ENCODE measurements around the gene ITPRIPL2.

ITPRIPL2 gene

DNA sequence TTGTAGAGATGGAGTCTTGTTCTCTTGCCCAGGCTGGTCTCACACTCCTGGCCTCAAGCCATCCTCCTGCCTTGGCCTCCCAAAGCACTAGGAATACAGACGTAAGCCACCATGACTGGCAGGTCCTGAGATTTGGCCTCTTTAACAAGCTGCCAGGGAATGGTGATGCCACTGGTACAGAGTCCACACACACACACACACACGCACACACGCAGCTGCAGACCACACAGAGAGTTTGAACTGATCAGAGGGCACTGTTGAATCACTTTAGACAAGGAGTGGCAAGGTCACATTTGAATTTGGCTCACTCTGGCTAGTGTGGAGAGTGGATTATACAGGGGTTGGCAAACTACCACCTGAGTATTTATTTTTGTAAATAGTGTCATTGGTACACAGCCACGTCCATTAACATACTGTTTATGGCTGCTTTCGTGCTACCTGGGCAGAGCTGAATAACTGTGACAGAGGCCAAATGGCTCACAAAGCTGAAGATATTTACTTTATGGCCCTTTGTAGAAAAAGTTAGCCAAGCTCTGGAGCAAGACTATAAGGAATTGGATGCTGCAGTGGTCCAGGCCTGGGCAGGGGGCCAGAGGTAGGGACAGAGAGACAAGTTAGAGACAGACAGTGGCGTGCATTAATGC lies 9.9 kb downstream of the ITPRIPL2 start:
- no peak for DNase-seq

DNA sequence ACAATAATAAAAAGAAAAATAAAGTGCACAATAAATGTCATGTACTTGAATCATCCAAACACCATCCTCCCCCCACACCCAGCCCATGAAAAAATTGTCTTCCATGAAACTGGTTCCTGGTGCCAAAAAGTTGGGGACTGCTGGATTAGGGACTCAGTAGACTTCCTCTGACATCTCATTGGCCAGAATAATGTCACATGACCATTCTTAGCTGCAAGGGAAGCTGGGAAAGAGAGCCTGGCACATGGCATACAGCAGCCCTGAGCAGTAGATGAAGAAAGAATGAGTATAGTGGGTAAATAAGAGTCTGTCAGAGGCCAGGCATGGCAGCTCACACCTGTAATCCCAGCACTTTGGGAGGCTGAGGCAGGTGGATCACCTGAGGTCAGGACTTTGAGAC lies 12.5 kb downstream of the ITPRIPL2 start:
- no peak for DNase-seq

DNA sequence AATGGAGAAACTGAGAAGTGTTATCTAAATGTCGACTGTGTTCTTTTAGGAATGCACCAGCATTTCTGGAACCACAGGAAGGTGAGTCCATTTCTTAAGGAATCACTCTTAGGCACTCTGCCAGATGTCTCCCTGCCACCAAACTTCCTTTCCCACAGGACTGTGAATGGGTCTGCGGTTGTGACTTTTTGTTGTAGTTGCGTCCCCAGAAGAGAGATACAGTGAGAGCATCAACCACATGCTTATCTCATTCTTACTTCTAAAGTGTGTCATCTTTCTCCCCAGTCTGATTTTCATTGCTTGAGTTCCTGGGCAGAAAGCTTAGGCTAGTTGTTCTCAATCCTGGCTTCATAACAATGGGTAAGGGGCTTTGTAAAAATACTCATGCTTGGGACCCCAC lies 13.4 kb downstream of the ITPRIPL2 start:
- DNase-seq = no peak

DNA sequence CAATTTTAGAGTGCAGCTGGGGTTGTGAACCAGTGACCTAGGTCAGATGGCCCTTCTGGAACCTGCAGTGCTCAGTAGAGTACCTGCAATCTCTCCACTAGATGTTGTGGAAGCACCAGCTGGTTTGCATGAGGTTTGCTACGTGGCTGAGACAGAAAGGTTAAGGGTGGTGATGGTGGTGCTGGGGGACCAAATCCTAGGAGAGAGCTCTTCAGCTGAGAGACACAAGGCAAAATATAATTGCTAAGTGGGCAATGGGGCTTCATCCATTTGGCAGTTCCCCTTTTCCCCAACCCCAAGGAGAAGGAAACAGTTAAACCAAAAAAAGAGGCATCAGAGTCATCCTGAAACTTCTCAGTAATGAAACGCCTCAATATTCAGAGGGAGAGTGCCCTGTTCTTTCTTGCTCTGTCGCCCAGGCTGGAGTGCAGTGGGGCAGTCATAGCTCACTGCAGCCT lies 13.9 kb downstream of the ITPRIPL2 start:
- no peak for DNase-seq

DNA sequence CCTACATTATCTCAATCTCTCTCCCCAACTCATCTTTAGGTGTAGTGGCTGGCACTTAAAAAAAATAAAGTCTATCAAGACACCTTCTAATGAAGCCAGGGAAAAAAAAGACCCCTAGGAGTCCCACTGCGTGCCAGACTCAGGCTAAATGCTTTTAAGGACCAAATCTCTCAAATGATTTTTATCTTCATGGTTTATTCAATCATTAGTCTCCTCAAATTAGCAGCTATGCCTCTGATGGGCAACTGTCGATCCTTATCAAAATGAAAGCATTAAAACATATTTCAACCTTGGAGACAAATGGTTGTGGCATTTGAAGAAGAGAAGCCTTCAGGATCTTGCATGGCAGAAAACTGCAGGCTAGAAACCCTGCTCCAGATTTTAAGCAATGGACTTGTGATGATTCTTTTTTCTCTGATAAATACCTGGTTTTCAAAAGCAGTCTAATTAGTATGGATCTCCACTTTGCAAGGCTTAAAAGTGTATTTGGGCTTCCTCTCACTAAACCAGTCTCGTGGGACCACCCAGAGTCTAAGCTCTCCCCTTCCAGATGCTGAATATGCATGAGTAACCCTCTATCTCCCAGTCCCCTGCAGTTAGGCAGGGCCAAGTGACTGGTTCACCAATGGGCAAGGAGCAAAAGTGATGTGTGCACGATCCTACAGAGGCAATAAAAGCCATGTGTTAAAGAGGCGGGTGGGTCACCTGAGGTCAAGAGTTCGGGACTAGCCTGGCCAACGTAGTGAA lies 14.9 kb downstream of the ITPRIPL2 start:
- no peak for DNase-seq

DNA sequence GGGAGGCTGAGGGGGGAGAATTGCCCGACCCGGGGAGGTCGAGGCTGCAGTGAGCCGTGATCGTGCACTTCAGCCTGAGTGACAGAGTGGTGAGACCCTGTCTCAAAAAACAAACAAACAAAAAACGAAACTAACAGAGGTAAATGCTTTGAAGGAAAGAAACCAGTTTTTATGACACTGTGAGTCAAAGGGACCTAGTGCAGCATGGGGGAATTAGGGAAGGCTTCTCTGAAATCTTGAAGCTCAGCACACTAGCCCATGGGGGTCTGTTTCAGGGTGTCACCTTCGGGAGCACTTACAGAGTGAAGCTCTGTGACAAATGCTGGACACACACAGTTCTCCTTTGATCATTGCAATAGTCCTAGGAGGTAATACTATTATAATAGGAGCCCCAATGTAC lies 16.6 kb downstream of the ITPRIPL2 start:
- no peak for DNase-seq

DNA sequence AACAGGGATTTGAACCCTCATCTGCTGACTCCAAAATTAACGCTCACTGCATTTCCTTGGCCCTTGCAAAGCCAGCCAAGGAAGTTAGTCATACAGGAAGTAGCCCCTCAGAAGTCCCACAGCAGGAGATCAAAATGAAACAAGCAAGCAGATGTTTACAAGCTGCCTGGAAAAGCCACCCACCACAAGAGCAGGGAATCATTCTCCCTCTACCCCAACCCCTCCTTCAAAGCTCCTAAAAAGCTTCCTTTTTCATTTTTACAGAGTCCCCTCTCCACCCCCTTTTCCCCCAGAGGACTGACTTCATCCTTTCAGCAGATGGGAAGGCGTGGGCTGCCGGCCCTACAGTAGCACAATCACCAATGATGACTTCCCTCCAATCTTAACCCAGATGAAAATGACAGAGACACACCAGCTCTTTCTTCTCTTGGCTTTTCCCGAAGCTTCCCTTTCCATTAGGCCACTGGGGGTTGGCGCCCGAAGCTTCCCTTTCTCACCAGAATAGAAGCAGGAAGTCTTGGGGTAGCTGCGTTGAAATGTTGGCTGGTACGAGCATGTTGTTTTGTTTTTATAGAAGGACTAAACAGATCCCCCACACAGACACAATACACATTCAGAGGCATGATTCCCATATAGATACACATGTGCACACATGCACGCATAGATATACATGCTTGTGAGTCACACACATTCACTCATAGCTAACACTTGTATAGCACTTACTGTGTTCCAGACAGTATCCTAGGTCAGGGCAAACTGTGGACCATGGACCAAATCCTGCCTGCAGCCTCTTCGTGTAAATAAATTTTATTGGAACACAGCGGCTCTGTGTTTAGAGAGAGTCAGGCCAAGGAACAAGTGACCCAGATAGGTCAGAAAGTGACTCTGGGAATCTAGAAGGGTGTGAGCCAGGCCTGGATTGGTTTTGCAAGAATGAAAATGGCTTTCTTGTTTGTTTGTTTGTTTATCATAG lies 17.4 kb downstream of the ITPRIPL2 start:
- DNase-seq = no peak

DNA sequence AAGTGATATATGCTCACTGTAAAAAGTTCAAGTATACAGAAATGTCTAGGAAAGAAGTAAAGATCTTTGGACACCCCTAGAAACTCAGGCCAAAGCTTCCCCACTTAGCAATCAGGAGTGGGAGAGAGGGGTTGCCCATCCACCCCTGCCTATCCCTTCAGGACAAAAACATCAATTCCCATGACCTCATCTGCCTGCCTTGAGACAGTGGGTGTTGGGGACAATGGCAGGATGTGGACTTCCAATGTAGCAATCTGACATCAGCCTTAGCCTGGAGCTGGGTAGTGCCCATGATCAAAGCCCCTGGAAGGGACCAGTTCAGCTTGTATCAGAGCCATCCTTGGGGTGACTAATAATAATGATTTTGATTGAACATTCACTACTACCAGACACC lies 18.1 kb downstream of the ITPRIPL2 start:
- no peak for DNase-seq

DNA sequence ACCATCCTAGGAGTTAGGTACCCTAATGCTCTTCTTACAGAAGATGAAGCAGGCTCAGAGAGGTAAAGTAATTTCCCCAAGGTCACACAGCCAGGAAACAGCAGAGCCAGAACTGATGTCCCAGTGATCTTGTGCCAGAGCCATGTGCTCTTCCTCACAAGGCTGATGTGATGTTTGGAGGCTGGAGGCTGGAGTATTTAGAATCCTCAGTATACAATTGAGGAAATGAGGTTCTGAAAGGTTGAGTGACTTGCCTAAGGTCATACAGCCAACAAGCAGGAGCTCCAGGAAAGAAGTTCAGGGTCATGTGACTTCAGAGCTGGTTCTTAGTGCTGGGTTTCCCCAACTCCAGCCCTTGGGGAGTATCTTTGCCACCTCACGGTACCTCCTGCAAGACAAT lies 18.5 kb downstream of the ITPRIPL2 start:
- DNase-seq = no peak

DNA sequence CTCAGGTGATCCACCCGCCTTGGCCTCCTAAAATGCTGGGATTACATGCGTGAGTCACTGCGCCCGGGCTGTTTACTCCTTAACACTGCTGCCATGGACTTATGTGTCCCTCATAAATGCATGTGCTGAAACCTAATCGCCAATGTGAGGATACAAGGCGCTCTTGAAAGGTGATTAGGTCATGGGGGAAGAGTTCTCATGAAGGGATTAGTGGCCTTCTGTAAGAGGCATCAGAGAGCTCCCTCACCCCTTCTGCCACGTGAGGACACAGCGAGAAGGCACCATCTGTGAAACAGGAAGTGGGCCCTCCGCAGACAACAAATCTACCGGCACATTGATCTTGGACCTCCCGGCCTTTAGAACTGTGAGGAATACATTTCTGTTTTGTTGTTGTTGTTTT lies 19.1 kb downstream of the ITPRIPL2 start:
- DNase-seq = no peak

DNA sequence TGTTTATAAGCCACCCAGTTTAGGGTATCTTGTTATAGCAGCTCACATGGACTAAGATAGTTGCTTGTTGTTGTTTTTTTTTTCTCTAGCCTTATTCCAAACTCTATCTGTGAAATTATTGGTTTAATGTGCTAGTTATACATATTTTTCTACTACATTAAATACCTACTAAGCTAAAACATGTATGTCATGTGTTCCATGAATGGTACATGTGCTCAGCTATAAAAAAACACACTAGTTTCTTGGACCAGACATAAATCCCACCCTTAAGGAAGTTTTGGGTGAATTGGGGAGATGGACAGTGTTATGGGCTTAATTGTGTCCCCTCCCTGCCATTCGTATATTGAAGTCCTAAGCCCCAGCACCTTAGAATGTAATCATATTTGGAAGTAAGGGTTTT lies 19.8 kb downstream of the ITPRIPL2 start:
- DNase-seq = no peak

DNA sequence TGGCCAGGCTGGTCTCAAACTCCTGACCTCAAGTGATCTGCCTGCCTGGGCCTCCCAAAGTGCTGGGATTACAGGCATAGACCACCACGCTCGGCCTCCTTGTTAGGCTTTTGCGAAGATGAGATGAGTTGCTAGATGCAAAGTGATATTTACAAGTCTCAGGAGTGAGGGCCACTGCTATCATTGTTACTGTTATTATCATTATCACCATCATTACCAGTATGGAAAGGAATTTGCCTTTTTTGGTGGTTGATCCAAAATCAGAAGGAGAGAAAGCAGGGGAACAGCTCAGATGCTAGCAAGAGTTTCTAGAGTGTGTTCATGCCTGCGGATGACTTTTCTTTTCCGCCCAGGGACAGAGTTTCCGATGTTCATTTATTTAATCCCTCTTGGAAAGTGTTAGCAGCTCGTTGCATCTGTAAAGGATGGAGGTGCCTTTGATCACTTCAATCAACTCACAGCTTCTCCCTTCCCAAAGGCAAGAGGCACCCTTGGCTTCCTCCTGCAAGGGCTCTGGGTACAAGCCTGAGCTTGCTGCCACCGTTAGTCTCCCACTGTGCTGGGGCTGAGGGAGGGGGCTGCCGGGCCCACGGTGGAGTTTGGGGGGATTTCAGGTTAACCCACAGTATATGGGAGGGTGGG lies 21.6 kb downstream of the ITPRIPL2 start:
- no peak for DNase-seq

DNA sequence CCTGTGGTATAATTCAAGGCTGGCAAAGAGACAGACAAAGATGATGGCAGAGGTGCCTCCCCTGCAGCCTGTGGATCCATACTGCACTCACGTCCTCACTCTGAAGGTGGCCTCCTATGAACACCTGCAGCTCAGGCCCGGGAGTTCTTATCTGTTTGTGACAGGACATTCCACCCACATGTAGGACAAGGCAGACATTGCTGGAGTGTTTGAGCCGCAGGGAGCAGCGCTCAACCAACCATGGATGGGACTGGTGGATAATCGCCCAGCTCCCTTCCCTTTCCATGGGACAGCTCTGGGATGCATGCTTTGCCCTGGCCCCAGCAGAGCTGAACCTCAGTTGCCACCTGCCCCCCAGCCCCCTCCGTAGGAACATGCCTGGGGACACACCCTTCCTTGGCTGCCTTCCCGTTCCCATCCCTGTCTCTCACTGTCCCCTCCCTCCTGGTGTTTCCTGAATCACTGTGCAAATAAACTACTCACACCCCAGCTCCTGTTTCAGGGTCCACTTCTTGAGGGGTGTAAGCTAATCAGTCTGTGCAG lies 22.2 kb downstream of the ITPRIPL2 start:
- no peak for DNase-seq

DNA sequence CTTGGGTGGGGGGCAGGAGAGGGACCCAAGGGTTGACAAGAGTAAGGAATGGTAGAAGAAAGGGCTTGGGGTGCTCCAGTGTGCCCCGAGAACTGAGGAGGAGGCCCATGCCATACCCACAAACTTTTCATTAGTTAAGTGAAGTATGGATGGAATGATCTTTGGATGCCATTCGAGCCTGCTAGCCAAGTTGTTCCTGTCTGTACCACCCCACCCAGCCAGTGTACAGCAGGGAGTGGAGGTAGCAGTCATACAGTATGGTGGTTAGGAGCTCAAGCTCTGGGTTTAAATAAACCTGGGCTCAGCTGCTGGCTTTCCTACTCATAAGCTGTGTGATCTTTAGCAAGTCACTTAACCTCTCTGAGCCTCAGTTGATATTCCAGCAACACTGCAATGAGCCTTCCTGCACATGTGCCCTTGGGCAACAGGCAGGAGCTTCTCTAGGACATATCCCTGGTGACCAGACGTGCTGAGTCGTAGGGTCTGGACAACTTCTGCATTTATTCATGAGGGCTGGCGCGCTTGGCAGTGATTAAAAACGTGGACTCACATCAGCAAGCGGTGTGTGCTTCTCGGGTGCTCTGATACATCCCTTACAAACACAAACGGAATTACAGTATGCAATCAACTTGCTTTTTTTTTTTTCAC lies 22.9 kb downstream of the ITPRIPL2 start:
- DNase-seq = no peak

DNA sequence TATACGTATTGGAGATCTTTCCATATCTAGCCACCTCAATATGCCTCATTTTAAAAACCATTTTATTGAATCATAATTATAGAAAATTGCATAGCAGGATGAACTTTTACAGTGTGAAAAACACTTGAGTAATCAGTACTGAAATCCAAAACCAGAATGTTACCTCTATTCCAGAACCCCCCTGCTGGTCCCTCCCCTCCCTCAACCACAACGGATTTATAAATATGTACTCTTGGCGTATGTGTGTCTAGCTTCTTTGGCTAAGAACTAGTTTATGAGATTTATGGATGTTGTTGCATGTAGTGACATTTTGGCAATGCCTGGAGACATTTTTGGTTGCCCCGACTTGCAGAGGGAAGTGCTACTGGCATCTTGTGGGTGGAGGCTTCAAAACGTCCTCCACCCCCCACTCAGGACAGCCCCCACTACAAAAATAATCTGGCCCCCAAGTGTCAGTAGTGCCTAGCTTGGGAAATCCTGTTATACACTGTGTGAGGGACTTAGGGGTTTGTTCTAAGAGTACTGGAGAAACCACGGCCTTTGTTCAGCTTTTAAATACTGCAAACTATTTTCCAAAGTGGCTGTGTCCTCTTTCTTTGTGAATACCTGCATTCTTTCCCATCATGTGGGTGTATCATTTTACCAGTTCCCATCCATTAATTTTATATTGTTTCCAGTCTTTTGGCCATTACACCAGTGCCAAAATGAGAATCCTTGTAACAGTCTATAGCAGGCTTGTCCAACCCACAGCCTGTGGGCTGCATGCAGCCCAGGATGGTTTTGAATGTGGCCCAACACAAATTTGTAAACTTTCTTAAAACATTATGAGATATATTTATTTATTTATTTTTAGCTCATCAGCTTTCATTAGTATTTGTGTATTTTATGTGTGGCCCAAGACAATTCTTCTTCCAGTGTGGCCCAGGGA lies 23.7 kb downstream of the ITPRIPL2 start:
- DNase-seq = no peak

DNA sequence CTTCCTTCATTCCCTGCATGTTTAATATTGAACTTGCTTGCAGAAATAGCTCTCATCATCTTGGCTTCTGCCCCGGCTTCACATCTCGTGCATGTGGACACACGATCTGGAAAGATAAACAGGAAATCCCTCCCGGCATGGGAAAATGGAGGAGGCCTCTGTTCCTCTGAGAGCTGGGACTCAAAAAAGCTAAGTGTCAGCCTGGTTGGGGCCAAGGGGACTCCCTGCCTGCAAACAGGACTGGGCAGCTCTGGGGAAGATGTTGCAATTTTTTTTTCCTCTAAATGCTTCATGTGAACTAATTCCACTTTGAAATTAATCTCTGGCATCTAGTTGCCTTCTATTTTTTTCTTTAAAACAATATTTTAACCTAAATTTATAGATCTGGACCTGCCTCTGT lies 24.8 kb downstream of the ITPRIPL2 start:
- DNase-seq = no peak

DNA sequence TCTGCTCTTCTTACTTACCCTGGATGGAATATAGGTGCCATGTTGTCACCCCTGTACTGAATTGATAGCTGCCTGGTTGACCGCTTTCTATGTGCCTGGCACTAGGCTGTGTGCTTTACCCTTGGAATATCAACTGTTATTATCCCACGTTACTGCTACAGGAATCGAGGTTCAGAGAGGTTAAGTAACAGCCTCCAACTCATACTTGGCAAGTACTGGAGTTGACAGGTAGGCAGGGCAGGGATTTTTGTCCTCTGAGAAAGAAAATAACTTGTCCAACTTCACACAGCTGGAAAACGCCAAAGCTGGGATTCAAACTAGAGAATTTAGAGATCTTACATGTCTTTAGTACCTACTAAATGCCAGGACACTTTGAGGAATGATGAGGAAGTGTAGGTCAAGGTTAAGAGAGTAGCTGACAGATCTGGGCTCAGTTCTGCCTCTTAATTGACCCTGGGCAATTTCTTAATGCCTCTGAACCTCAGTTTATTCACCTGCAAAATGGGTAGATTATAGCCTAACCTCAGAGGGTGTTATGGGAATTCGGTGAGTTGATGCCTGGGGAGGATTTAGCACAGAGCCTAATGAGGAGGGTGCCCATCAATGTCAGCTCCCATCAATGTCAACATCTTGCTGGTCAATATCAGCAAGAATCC lies 25.8 kb downstream of the ITPRIPL2 start:
- no peak for DNase-seq

DNA sequence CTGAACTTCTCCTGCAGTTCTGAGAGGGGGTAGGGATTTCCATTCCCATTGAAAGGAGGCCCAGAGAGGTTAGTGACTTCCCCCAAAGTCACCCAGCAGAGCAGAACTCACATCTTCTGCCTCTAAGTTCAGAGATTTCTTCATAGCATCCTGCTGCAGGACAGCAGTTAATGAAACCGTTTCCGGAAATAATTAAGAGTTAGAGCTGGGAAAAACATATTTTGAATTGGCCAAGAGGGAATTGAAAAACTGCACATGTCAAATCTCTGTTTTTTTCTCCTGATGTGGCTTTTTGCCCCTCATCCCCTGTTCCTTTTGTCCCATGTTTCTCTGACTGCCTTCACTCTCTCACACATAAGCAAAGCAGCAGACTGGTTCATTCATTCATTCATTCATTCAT lies 26.6 kb downstream of the ITPRIPL2 start:
- DNase-seq = no peak

DNA sequence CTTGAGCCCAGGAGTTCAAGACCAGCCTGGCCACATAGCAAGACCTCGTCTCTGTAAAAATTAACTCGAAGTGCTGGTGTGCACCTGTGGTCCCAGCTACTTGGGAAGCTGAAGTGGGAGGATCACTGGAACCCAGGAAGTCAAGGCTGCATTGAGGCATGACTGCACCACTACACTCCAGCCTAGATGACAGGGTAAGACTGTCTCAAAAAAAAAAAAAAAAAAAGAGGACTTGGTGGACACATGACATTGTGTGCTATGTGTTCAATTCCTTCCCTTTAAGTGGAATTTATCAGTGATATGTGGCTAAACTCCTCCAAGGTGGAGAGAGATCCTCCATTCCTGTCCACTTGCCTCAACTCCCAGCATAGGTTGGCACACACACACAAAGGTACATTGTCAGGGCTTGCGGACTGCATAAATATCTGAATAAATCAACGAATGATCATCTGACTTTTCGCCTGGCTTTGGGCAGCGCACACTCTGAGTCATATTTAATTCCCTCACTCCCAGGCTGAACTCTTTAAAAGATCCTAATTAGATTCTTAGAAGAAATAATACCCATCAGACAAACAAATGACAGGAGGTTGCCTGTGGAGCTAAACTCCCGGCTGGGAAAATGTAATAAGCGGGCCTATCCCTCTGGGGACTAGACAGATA lies 29.3 kb downstream of the ITPRIPL2 start:
- no peak for DNase-seq

DNA sequence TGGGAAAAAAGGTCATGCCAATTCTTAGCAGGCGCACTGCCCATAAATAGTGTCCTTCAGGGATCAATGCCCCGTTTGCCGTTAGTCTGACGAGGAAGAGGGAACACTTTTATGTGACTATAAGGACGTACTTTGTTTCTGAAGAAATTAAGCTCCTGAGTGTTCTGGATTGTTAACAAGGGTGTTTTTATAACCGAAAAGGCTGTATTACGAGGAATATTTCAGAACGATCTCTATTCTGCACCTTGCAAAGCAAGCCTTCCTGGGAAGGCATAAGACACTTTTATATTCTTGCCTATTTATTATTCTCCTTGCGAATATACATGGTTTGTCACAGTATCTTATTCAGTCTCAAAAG lies 29.8 kb downstream of the ITPRIPL2 start:
- DNase-seq = no peak
